ENCODE results near the gene AFMID. TPM values are rescaled to one million over a fixed set of nuclear protein-coding genes. Genes with fewer than 3 reads are reported as not detected.

The AFMID gene
- total and polyA plus RNA-seq, 8 donors = 30.7 to 53.7 (median 34.0) TPM

DNA sequence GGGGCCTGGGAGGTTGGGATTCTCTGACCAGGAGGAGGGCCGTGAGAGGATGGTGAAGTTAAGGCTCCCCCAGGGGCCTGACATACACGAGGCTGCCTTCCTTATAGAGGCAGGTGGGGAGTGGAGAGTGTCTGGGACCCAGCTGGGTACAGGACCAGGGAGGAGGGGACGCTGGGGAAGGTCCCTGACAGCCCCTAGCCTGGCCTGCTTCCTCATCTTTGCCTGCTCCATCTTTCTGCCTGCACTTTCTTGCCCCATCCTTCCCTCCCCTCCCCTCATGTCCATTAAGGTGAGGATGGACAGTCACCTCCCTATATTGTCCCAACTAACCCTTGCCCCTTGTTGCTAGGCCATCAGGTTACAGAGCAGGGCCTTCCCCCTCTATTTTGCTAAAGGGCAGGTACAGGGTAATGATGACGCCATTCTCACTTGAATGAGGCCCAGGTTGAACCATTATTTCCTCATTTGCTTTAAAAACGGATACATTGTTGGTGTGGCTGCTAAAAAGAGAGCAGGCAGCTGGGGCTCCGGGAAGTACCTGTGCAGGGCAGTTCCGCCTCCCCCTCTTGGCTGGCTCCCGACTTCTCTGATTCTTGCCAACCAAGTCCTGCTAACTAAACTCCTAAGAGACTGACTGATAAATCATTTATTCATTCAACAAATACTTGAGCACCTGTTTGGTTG lies 39.7 kb upstream of the AFMID start:
- WGBS, 2 donors = 47 to 49% methylated on average over 7 to 8 of the region's 8 CpGs
- TF ChIP-seq CTCF (IDR thresholded peaks at IDR 0.05) = no peak
- H3K4me1 ChIP-seq = peaks cover 24 to 52% (median 48%) of the 10 kb centered on the region in 3 donors
- H3K9me3 ChIP-seq = no peaks in the 10 kb centered on the region
- peak overlapping the region in 3 of 4 donors; percentile 2 to 81 (median 16) for H3K27ac ChIP-seq
- DNase-seq = peak in 5 of 6 donors; percentile 55 to 66 (median 64)
- intact Hi-C loops (cut with DNase I) = no loop called here
- peak in 1 of 4 donors; percentile 27 for ATAC-seq
- H3K27me3 ChIP-seq = no peaks in the 10 kb centered on the region
- FAIRE-seq = no peak
- no peak overlapping the region for H3K4me3 ChIP-seq
- no peaks in the 10 kb centered on the region for H3K36me3 ChIP-seq

DNA sequence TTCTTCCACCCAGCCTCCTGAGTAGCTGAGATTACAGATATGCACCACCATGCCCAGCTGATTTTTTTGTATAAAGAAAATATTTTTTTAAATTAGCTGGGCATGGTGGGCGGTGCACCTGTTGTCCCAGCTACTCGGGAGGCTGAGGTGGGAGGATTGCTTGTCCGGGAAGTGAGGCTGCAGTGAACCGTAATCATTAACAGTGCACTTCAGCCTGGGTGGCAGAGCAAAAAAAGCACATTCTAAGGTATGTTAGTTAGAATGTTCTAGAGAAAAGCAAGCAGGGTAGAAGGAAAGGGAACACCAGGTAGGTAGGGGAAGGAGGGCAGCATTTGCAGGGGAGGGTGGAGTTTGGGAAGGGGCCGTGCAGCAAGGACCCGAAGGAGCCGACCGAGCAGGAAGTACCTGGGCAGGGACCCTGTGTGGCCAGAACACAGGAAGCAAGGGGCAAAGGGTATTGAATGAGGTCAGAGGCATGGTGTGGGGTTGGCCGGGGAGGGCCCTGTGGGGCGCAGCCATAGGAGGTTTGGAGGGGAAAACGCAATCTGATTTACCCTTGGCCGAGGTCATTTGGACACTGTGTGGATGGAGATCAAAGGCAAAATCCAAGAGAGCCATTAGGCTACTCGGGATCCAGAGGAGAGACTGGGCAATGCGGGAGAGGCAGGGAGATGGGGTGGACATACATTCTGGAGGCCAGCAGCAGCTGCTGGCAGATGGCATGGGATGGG lies 38.7 kb upstream of the AFMID start:
- intact Hi-C loops (cut with DNase I) = no loop called here
- ATAC-seq (no peak), DNase-seq (peak in 1 of 6 donors; percentile 5), FAIRE-seq (no peak)
- no peaks in the 10 kb centered on the region for H3K27me3 ChIP-seq
- H3K4me1 ChIP-seq = peaks cover 22 to 50% (median 47%) of the 10 kb centered on the region in 3 donors
- peak overlapping the region in 1 of 4 donors; percentile 2 for H3K27ac ChIP-seq
- no peak for TF ChIP-seq CTCF (IDR thresholded peaks at IDR 0.05)
- H3K36me3 ChIP-seq = no peaks in the 10 kb centered on the region
- no peaks in the 10 kb centered on the region for H3K9me3 ChIP-seq
- 73 to 76% methylated on average over 14 of the region's 14 CpGs for WGBS, 2 donors
- no peak overlapping the region for H3K4me3 ChIP-seq

DNA sequence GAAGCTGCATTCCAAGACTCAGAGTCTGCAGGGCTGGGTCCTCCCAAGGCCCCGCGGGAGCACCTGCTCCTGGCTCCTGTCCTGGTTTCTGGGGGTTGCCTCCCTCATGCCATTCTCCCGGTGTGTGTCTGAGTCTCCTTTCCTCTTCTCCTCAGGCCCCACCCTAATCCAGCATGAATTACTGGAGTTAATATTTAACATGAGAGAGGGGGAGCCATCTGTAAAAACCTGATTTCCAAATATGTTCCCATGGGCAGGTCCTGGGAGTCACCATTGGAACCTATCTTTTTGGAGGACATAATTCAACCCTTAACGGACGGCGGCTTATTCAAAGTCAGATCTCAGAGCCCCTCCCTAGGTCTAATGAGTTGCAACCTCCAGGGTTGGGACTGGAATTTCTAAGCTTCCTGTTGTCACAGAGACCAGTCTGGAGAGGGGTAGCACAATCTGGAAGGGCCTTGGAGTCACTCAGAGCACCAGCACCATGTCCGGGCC lies 35.6 kb upstream of the AFMID start:
- H3K27me3 ChIP-seq = no peaks in the 10 kb centered on the region
- DNase-seq (peak in 3 of 6 donors; percentile 18 to 34 (median 32)), FAIRE-seq (no peak), ATAC-seq (peak in 3 of 4 donors; percentile 60 to 76 (median 66))
- 25 to 28% methylated on average over 7 of the region's 7 CpGs for WGBS, 2 donors
- peaks cover 0 to 23% (median 21%) of the 10 kb centered on the region in 3 donors for H3K4me1 ChIP-seq
- no peaks in the 10 kb centered on the region for H3K36me3 ChIP-seq
- TF ChIP-seq CTCF (IDR thresholded peaks at IDR 0.05) = no peak
- intact Hi-C loops (cut with DNase I) = no loop called here
- H3K4me3 ChIP-seq = no peak overlapping the region
- H3K27ac ChIP-seq = peak overlapping the region in 3 of 4 donors; percentile 28 to 62 (median 52)
- no peaks in the 10 kb centered on the region for H3K9me3 ChIP-seq

DNA sequence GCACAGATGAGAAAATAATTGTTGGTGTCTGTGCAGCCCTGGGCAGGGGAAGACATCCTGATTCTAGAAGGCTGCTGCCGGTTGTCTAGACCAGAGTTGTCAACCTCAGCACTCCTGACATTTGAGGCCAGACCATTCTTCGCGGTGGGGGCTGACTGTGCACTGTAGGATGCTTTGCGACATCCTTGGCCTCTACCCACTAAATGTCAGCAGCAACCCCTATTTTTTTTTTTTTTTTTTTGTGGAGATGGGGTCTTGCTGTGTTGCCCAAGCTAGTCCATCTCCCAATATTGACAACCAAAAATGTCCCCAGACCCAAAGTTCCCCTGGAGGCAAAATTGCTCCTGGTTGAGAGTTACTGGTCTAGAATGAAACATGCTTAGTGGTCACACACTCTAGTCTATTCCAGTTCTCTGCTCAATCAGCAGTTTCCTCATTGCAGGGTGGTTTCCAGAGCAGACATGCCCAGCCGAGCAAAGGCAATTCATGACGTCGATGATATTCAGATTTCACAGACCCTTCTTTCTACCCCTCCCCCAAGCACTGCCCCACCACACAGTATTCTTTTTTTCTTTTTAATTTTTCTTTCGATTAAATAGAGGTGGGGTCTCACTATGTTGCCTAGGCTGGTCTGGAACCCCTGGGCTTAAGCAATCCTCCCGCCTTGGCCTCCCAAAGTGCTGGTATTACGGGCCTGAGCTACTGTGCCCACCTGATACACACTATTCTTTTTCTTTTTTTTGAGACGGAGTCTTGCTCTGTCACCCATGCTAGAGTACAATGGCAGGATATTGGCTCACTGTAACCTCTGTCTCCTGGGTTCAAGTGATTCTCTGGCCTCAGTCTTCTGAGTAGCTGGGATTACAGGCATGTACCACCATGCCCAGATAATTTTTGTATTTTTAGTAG lies 32.0 kb upstream of the AFMID start:
- Histone ChIP-seq H3K36me3 (no peaks in the 10 kb centered on the region), H3K4me3 (no peak overlapping the region), H3K9me3 (no peaks in the 10 kb centered on the region), H3K4me1 (peaks cover 0 to 13% (median 9%) of the 10 kb centered on the region in 3 donors), H3K27me3 (no peaks in the 10 kb centered on the region), H3K27ac (peak overlapping the region in 1 of 4 donors; percentile 15)
- ATAC-seq (peak in 2 of 4 donors; percentile 59 to 65), FAIRE-seq (no peak), DNase-seq (no peak)
- intact Hi-C loops (cut with DNase I) = no loop called here
- TF ChIP-seq CTCF (IDR thresholded peaks at IDR 0.05) = no peak
- 85 to 88% methylated on average over 11 of the region's 11 CpGs for WGBS, 2 donors
